Measurements from ENCODE around the gene OPTN.

OPTN gene

GRCh38 chr10:13167568-13167967 is 67.6 kb downstream of the OPTN start:
- H3K36me3 ChIP-seq = peaks cover 85% of the 10 kb centered on the region
- no peak overlapping the region for H3K9ac ChIP-seq
- TF ChIP-seq Cebpa-rat (IDR thresholded peaks at IDR 0.05) = no peak
- no peak overlapping the region for H3K27ac ChIP-seq
- H3K4me3 ChIP-seq = no peak overlapping the region
- peaks cover 50% of the 10 kb centered on the region; the same call in 1 of the 2 replicates for H4K20me1 ChIP-seq
- H3K27me3 ChIP-seq = no peaks in the 10 kb centered on the region
- no peak overlapping the region for H3K4me2 ChIP-seq
- H3K4me1 ChIP-seq = peaks cover 8% of the 10 kb centered on the region
- no peaks in the 10 kb centered on the region for H3K9me3 ChIP-seq

- Histone ChIP-seq H3K36me3 (peaks cover 96% of the 10 kb centered on the region), H4K20me1 (peaks cover 50% of the 10 kb centered on the region; the same call in 1 of the 2 replicates), H3K4me3 (no peak overlapping the region)
Measured at GRCh38 chr10:13168781-13169180, 68.8 kb downstream of the OPTN start.

GRCh38 chr10:13173616-13174015 is 73.7 kb downstream of the OPTN start:
- peaks cover 97% of the 10 kb centered on the region for H3K36me3 ChIP-seq

More at GRCh38 chr10:13168781-13169180, 68.8 kb downstream of the OPTN start:
- Histone ChIP-seq H3K27me3 (no peaks in the 10 kb centered on the region), H3K4me1 (no peaks in the 10 kb centered on the region), H3K9ac (no peak overlapping the region), H3K27ac (no peak overlapping the region), H3K4me2 (no peak overlapping the region), H3K9me3 (no peaks in the 10 kb centered on the region)
- TF ChIP-seq Cebpa-rat (IDR thresholded peaks at IDR 0.05) = no peak

GRCh38 chr10:13180788-13181187 is 80.8 kb downstream of the OPTN start:
- H3K4me1 ChIP-seq = no peaks in the 10 kb centered on the region
- H3K27me3 ChIP-seq = no peaks in the 10 kb centered on the region
- H3K36me3 ChIP-seq = peaks cover 98% of the 10 kb centered on the region
- H3K4me2 ChIP-seq = no peak overlapping the region
- H3K27ac ChIP-seq = no peak overlapping the region
- peaks cover 5% of the 10 kb centered on the region; the same call in 1 of the 2 replicates for H4K20me1 ChIP-seq
- H3K4me3 ChIP-seq = no peak overlapping the region
- H3K9ac ChIP-seq = no peak overlapping the region
- no peak for TF ChIP-seq Cebpa-rat (IDR thresholded peaks at IDR 0.05)
- peaks cover 6% of the 10 kb centered on the region; the same call in 1 of the 2 replicates for H3K9me3 ChIP-seq

More at GRCh38 chr10:13173616-13174015, 73.7 kb downstream of the OPTN start:
- Histone ChIP-seq H3K27ac (no peak overlapping the region), H3K27me3 (no peaks in the 10 kb centered on the region), H3K9me3 (no peaks in the 10 kb centered on the region), H4K20me1 (peaks cover 33% of the 10 kb centered on the region; the same call in 1 of the 2 replicates), H3K4me1 (no peaks in the 10 kb centered on the region), H3K4me3 (no peak overlapping the region), H3K4me2 (no peak overlapping the region), H3K9ac (no peak overlapping the region)
- TF ChIP-seq Cebpa-rat (IDR thresholded peaks at IDR 0.05) = no peak

- Histone ChIP-seq H3K27ac (no peak overlapping the region), H4K20me1 (peaks cover 5% of the 10 kb centered on the region; the same call in 1 of the 2 replicates), H3K36me3 (peaks cover 99% of the 10 kb centered on the region), H3K27me3 (no peaks in the 10 kb centered on the region), H3K9me3 (peaks cover 20% of the 10 kb centered on the region; the same call in 1 of the 2 replicates), H3K4me1 (no peaks in the 10 kb centered on the region), H3K4me2 (no peak overlapping the region), H3K4me3 (no peak overlapping the region), H3K9ac (no peak overlapping the region)
- TF ChIP-seq Cebpa-rat (IDR thresholded peaks at IDR 0.05) = no peak
Measured at GRCh38 chr10:13182424-13182823, 82.5 kb downstream of the OPTN start.

- Histone ChIP-seq H3K27me3 (no peaks in the 10 kb centered on the region), H3K36me3 (peaks cover 99% of the 10 kb centered on the region), H3K4me2 (no peak overlapping the region), H4K20me1 (peaks cover 5% of the 10 kb centered on the region; the same call in 1 of the 2 replicates), H3K9ac (no peak overlapping the region), H3K4me3 (no peak overlapping the region), H3K27ac (no peak overlapping the region), H3K4me1 (no peaks in the 10 kb centered on the region), H3K9me3 (peaks cover 20% of the 10 kb centered on the region; the same call in 1 of the 2 replicates)
- no peak for TF ChIP-seq Cebpa-rat (IDR thresholded peaks at IDR 0.05)
Measured at GRCh38 chr10:13183625-13184024, 83.7 kb downstream of the OPTN start.

GRCh38 chr10:13184276-13184675 is 84.3 kb downstream of the OPTN start:
- no peak overlapping the region for H3K27ac ChIP-seq
- H3K9me3 ChIP-seq = peaks cover 20% of the 10 kb centered on the region; the same call in 1 of the 2 replicates
- H3K36me3 ChIP-seq = peaks cover 99% of the 10 kb centered on the region
- H3K9ac ChIP-seq = no peak overlapping the region
- no peaks in the 10 kb centered on the region for H3K4me1 ChIP-seq
- no peak for TF ChIP-seq Cebpa-rat (IDR thresholded peaks at IDR 0.05)
- H3K27me3 ChIP-seq = no peaks in the 10 kb centered on the region
- H3K4me2 ChIP-seq = no peak overlapping the region
- H3K4me3 ChIP-seq = no peak overlapping the region
- H4K20me1 ChIP-seq = peaks cover under 1% of the 10 kb centered on the region; the same call in 1 of the 2 replicates

- H3K27me3 ChIP-seq = no peaks in the 10 kb centered on the region
- no peak overlapping the region for H3K4me2 ChIP-seq
- H3K9me3 ChIP-seq = peaks cover 20% of the 10 kb centered on the region; the same call in 1 of the 2 replicates
- TF ChIP-seq Cebpa-rat (IDR thresholded peaks at IDR 0.05) = no peak
- no peak overlapping the region for H3K4me3 ChIP-seq
- no peak overlapping the region for H3K9ac ChIP-seq
- no peak overlapping the region for H3K27ac ChIP-seq
- no peaks in the 10 kb centered on the region for H4K20me1 ChIP-seq
- no peaks in the 10 kb centered on the region for H3K4me1 ChIP-seq
- H3K36me3 ChIP-seq = peaks cover 100% of the 10 kb centered on the region
Measured at GRCh38 chr10:13184730-13185514, 85.0 kb downstream of the OPTN start.

GRCh38 chr10:13187135-13187534 is 87.2 kb downstream of the OPTN start:
- H3K9me3 ChIP-seq = peaks cover 20% of the 10 kb centered on the region; the same call in 1 of the 2 replicates
- no peak overlapping the region for H3K4me3 ChIP-seq
- no peak overlapping the region for H3K4me2 ChIP-seq
- TF ChIP-seq Cebpa-rat (IDR thresholded peaks at IDR 0.05) = no peak
- no peaks in the 10 kb centered on the region for H3K27me3 ChIP-seq
- H3K9ac ChIP-seq = no peak overlapping the region
- peaks cover 100% of the 10 kb centered on the region for H3K36me3 ChIP-seq
- no peaks in the 10 kb centered on the region for H3K4me1 ChIP-seq
- H4K20me1 ChIP-seq = no peaks in the 10 kb centered on the region
- H3K27ac ChIP-seq = no peak overlapping the region

Measured in BLaER1 (cell line).